ENCODE data around the gene ACTR6.

DNA sequence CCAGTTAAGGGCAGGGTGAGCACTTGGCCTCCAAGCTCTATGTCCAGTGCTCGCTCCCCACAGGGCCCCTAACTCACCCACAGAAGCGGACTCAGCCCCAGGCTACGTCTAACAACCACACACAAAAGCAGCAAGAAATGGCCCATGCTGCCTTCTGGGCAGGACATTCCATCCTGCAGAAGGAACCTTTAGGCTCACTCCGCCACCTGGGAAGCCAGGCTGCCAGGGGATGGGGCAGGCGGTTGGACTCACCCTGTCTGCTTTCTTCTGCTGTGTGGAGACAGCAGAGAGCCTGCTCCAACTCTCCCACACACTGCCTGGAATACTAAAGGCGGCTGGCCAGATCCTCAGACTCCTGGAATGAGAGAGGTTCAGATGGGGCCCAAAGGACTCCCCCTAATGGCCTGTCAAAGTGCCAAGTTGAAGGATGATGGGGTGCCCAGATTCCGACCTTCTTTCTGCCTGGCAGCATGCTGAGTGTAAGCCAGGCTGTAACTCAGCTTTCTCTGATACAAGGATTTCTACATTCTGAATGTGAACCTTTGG is 30.2 kb upstream of the ACTR6 start:
- TF ChIP-seq POLR2AphosphoS5 (IDR thresholded peaks at IDR 0.05) (no peak), POLR2A (IDR thresholded peaks at IDR 0.05) (no peak)
- TF ChIP-seq, protein P1, sequence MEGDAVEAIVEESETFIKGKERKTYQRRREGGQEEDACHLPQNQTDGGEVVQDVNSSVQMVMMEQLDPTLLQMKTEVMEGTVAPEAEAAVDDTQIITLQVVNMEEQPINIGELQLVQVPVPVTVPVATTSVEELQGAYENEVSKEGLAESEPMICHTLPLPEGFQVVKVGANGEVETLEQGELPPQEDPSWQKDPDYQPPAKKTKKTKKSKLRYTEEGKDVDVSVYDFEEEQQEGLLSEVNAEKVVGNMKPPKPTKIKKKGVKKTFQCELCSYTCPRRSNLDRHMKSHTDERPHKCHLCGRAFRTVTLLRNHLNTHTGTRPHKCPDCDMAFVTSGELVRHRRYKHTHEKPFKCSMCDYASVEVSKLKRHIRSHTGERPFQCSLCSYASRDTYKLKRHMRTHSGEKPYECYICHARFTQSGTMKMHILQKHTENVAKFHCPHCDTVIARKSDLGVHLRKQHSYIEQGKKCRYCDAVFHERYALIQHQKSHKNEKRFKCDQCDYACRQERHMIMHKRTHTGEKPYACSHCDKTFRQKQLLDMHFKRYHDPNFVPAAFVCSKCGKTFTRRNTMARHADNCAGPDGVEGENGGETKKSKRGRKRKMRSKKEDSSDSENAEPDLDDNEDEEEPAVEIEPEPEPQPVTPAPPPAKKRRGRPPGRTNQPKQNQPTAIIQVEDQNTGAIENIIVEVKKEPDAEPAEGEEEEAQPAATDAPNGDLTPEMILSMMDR (IDR thresholded peaks at IDR 0.05), result no peak
